OCI-LY7 (cell line): ENCODE data around the gene RXFP1.

Experiments
- CTCF ChIP-seq: fragments of 200-600 bp; sonication (generic); conservative IDR thresholded peaks from 2 replicates; pipeline ENCODE4 v1.5.1; 2014; ENCODE audit warnings: mild to moderate bottlenecking, antibody characterized with exemption, low read length, moderate library complexity, mixed read lengths
- EZH2phosphoT487 ChIP-seq: fragments of 200-600 bp; sonication (generic); IDR thresholded peaks from 2 replicates; pipeline ENCODE4 v1.6.1; 2018; ENCODE audit warnings: low read depth, borderline replicate concordance, mild to moderate bottlenecking, mixed run types, antibody characterized with exemption, low read length, moderate library complexity, mixed read lengths

DNA sequence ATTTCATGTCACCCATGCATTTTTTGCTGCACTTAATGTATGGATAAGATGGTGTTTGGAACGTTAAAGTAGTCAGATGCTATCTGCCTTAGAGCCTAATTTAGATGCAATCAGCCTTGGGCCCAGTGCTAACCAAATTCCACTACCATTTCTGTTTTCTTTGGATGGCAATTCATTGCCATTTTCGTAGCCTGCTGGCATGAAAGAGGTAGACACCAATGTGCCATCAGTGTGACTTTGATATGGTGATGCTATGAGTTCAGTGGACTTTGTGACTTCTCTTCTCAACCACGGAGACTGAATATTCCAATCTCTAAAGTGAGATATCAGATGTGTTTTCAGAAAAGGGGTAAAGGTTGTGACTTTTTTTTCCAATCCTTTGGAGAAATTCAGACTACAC lies 152.0 kb downstream of the RXFP1 start:
- TF ChIP-seq CTCF = no peak
- TF ChIP-seq EZH2phosphoT487 = no peak
